NCI-H2029 treated with DMSO at 0.1 percent for 48 hours (cell line): ENCODE data around the gene CXCL10.
A peak's percentile ranks its signal among the peaks of the same experiment; 100 is the strongest.
"Not testable (repeated sequence)": the region's sequence is repeated elsewhere in the genome, so short reads cannot be mapped to it uniquely, and the experiment has no call there.

Experiments
- DNase-seq: peaks from one replicate; lab custom pipeline; 2025; lab: John Stamatoyannopoulos, UW

CXCL10 gene

DNA sequence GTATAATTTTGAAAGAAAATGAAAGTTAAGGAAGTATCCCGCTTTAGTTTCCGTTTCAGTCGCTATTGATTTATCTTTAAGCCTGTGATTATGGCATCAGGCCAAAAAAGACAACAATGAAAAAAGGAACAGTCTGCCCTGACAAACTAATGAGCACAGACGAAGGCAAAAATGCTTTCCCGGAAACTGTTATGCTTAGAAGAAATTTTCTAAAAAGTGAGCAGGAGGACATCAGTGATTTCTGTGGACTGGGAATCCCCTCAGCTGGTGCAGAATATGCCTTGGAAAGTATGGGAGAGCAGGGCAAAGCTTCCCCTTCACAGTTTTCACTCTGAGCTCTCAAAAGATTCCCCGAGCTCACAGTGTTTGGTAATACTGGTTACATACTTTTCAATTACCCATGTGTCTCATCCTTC lies 5.1 kb upstream of the CXCL10 start:
- peak; percentile 16 for DNase-seq

DNA sequence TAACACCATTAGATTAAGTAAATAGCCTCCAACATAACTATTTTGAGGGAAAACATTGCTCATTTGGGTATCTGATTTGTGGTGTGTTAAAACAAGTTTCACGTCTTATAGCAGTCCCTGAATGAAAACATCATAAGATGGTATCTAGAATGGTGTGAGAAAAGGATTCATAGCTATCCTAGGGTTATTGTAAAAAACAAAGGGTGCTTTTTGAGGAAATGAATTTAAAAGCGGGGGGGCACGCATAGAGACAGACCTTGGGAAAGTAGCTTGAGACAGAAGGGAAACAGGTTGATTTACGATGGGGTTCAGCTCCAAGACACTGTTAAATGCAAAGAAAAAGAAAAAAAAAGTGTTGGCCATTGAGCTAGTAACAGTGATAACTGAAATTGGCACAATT lies 768 bp upstream of the CXCL10 start:
- no peak for DNase-seq

DNA sequence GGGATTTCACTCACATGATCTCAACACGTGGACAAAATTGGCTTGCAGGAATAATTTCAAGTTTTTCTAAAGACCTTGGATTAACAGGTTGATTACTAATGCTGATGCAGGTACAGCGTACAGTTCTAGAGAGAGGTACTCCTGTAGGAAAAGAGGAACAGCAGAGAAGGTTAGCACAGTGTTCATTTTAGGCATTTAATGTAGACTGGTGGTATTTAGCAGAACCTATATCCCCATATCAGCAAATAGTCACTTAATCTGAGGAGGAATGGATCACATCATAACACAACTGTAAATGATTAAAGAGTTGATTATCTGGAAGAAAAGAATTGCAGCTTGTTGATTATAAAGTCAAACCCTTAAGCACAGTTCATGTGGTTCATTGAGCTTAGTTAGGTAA lies 620 bp downstream of the CXCL10 start:
- DNase-seq, result no peak

GRCh38 chr4:76022031-76022430 lies 1.3 kb downstream of the CXCL10 start:
- DNase-seq, result no peak

GRCh38 chr4:76017056-76017686 lies 6.1 kb downstream of the CXCL10 start:
- DNase-seq, result no peak

GRCh38 chr4:76016393-76016792 lies 6.9 kb downstream of the CXCL10 start:
- DNase-seq, result no peak

GRCh38 chr4:76013540-76013939 lies 9.8 kb downstream of the CXCL10 start:
- no peak for DNase-seq

- no peak for DNase-seq
Measured at GRCh38 chr4:76012388-76012801, 10.9 kb downstream of the CXCL10 start.

DNA sequence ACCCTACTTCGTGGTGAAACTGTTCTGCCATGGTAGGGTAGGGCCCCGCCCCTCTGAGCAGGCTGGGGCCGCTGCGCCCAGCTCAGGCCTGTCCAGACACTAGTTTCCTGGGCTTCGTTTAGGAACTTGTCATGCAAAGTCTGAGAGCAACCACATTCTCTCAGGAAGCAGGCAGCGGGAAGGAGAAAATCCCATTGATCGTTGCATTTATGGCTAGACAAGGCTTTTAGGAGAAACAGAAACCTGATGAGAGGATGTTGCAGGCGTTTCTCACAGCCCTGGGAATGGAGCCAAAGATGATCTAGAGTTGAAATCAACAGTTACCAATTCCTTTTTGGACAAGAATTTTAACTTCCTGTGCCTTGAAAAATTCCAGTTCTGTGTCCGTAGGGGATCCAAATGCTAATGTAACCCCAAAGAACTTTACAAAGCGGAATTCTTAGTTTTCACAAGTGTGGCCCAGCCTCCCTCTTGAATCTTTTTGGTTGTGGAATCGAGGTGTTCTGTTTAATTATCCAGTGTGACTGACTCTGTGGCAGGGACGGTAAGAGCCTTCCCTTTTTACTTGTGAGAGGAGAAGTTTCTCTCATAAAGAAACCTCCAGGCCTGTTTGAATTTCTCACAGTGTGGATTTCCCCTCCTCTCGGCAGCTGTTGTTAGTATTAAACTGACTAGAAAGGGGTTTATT lies 11.5 kb downstream of the CXCL10 start:
- no peak for DNase-seq

GRCh38 chr4:76011018-76011670 lies 12.2 kb downstream of the CXCL10 start:
- no peak for DNase-seq

- DNase-seq, result no peak
Measured at GRCh38 chr4:76010576-76010975, 12.7 kb downstream of the CXCL10 start.

GRCh38 chr4:76009311-76009710 lies 14.0 kb downstream of the CXCL10 start:
- DNase-seq, result no peak

DNA sequence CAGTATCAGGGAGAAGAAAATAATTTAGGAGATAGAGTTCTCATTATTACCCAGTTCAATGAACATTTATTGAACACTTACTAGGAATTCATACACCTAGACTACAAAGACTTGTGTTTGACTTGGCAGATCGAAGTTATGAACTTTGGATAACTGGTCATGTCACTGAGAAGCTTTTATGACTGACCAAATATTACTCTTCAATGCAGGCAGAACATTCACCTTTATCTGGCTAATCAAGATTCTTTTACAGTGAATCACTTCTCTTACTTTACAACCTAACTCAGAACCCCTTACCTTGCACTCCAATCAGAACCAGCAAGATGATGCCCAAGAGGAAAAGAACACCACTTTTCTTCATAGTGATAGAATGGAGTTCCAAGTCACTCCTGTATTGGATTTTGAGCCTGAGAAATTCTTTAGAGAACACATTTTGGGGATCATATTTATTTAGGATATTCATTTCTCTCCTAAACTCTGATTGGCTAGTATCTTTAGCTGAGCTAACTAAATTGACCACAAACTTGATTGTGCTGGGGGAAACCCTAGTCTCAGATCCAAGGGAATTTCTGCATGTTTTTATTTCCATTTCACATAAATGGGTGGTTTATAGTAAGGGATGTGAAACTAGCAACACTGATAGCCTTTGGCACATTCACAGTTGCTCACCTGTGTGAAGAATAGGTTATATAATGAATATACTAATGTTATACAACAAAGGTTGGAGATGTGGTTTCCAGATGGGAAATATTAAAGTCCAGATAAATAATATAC lies 16.0 kb downstream of the CXCL10 start, which contains the start of gene CXCL9:
CXCL9 (minus strand) TSS at position 421 of the 774 bp plus-strand sequence; CDS start at position 361, 60 bp downstream.
- DNase-seq, result no peak

GRCh38 chr4:76003620-76004019 lies 19.7 kb downstream of the CXCL10 start:
- no peak for DNase-seq

GRCh38 chr4:76003035-76003434 lies 20.3 kb downstream of the CXCL10 start:
- no peak for DNase-seq

- DNase-seq, result no peak
Measured at GRCh38 chr4:76002176-76002575, 21.1 kb downstream of the CXCL10 start.

DNA sequence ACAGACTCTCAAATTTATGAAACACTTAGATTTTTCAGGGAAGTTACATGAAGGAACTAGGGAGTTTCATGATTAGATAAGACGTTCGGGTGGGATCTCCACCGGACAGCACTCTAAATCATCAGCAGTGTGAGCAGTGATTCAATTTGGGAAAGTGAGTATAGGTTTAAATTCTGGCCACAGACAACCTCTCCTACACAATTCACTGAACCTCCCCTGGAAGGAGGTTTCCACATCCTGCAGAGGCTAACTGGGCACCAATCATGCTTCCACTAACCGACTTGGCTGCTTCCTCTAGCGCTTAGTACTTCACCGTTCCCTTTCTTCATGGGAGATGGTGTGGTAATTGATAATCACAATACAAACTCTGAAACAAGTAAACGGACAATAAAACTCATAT lies 21.6 kb downstream of the CXCL10 start:
- DNase-seq, result no peak

DNA sequence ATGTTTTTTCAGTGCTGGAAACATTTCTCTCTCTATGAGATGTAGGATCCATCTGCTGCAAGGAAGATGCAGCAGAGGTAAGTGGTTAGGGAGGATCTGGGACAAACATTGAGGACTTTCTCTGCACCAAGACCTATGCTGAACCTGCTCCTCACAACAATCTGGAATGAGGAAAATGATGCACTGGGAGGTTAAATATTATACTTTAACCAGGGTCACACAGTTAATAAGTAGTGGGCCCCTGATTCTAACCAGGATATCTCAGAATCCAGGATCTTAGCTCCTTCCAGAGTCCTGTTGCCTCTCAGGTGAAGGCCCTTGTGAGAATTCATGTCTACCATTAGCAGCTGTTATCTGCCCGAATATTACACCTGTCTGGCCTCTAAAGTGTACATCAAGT lies 23.0 kb downstream of the CXCL10 start:
- DNase-seq, result no peak

DNA sequence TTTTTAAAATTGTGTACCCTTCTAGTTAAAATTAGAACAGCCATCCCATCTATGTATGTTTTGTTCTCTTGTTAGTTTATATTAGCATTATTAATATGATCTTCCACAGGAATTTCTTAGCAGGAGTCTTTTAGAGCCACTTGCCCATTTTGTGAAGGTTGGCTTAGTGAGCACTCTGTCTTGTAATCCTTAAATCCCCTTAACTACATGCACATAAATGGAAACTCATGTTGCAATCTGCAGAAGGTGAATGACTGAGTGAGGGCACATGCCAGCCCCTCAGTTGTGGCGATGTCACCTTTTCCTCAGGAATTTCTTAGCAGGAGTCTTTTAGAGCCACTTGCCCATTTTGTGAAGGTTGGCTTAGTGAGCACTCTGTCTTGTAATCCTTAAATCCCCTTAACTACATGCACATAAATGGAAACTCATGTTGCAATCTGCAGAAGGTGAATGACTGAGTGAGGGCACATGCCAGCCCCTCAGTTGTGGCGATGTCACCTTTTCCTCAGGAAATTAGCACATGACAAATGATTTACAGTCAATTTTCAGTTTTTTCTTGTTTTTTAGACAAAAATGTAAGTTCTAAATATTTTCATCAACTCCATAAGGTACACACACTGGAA lies 24.7 kb downstream of the CXCL10 start:
- not testable (repeated sequence) for DNase-seq

- no peak for DNase-seq
Measured at GRCh38 chr4:75997946-75998345, 25.4 kb downstream of the CXCL10 start.

DNA sequence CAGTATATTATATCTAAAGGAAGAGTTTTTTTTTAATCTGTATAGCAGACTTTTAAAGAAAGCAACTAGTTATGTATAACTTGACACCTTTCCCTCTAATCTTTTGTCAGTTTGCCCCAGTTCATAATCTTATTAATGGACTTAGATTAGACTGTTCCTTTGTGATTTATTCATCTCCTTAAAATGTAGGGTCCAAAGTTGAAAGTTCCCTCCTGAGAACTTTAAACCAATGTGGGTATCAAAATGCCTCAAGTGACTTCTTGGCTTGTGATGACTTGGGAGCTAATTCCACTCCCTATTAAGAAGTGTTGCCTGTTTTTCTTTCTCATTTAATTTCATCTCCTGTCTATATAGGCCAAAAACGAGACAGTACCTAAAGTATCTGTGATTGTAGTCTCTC lies 26.2 kb downstream of the CXCL10 start:
- DNase-seq, result no peak

GRCh38 chr4:75995727-75996126 lies 27.6 kb downstream of the CXCL10 start:
- peak; percentile 51 for DNase-seq
